ENCODE measurements around the gene NONO. TPM values are rescaled to one million over a fixed set of nuclear protein-coding genes. Genes with fewer than 3 reads are reported as not detected.
"Not testable (repeated sequence)": the region's sequence is repeated elsewhere in the genome, so short reads cannot be mapped to it uniquely, and the experiment has no call there.

NONO gene
- total RNA-seq, 1 donor from 2014 or later = 444 TPM

DNA sequence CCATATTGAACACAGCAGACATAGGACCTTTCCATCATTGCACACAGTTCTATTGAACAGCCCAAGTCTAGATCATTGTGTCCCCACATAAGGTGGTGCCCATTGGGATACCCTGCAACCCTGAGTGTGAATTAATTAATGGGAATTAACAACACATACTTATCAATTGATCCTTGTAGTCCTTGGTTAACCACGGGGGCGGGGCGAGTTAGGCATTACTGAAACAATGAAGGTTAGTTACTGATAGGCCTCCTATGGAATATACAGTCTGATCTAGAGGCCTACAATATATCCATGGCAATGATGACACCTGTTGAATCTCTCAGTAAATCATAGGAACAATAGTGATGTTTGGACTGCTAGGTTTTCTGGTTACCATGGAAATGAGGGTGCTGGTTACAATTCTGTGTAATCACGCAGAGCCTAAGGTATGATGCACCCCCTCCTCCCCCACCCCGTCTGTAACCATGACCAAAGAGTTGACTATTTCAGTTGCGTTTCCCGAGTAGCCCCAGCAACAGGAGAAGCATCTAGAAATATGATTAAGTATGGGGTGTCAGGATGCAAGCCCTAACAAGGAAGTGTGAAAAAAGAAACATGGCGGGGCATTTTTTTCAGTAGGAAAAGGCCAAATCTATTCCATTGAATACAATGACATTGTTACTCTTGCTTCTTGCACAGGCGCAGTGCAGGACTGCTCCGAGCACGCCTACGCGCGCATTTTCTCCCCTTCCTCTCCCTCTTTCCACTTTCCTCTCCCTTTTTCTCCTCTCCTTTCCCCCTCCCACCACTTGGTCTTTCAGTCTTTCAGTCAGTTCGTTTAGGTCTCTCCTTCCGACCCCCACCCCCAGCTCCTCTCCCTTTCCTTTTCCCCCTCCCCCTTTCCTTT lies 677 bp upstream of the NONO start:
- intact Hi-C loops (cut with micrococcal nuclease) = loop anchor here (1.0 to 10.0 kb wide), 9 partner anchors 28 to 828 kb away; partner anchors contain the start of genes IL2RG, SNX12, TAF1 and ZMYM3

GRCh38 chrX:71285929-71286328 lies 2.5 kb downstream of the NONO start:
- intact Hi-C loops (cut with micrococcal nuclease) = loop anchor here (10.0 kb wide), 1 partner anchor 831 kb away; no protein-coding TSS in a partner anchor

- intact Hi-C loops (cut with micrococcal nuclease) = no loop called here
Observed at GRCh38 chrX:71291381-71291780, 7.9 kb downstream of the NONO start.

DNA sequence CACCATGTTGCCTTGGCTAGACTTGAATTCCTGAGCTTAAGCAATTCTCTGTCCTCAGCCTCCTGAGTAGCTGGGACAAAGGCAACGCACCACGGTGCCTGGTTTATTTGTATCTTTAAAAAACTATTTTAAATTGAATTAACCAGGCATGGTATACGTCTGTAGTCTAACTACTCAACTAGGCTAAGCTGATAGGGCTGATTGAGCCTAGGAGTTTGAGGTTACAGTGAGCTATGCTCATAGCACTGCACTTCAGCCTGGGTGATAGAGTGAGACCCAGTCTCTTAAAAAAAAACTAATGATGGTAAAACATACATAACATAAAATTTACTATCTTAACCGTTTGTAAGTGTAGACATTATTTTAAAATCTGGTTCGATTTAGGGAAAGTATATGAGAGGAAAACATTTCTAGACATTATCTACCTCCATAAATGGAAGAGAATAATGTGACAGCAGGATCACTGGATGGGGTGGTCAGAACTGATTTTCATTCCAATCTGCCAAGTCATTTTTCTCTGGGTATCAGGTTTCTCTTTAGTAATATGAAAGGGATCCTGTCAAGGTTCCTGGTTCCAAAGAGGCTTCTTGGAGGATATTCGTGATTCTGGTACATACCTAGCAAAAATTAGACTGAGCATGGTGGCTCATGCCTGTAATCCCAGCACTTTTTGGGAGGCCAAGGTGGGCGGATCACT lies 9.4 kb downstream of the NONO start:
- intact Hi-C loops (cut with micrococcal nuclease) = no loop called here

- intact Hi-C loops (cut with micrococcal nuclease) = no loop called here
Observed at GRCh38 chrX:71296806-71297205, 13.4 kb downstream of the NONO start.

GRCh38 chrX:71298119-71298518 lies 14.7 kb downstream of the NONO start:
- intact Hi-C loops (cut with micrococcal nuclease) = no loop called here

GRCh38 chrX:71300064-71300463 lies 16.6 kb downstream of the NONO start:
- intact Hi-C loops (cut with micrococcal nuclease) = not testable (repeated sequence)

- intact Hi-C loops (cut with micrococcal nuclease) = not testable (repeated sequence)
Observed at GRCh38 chrX:71300495-71300894, 17.1 kb downstream of the NONO start.

DNA sequence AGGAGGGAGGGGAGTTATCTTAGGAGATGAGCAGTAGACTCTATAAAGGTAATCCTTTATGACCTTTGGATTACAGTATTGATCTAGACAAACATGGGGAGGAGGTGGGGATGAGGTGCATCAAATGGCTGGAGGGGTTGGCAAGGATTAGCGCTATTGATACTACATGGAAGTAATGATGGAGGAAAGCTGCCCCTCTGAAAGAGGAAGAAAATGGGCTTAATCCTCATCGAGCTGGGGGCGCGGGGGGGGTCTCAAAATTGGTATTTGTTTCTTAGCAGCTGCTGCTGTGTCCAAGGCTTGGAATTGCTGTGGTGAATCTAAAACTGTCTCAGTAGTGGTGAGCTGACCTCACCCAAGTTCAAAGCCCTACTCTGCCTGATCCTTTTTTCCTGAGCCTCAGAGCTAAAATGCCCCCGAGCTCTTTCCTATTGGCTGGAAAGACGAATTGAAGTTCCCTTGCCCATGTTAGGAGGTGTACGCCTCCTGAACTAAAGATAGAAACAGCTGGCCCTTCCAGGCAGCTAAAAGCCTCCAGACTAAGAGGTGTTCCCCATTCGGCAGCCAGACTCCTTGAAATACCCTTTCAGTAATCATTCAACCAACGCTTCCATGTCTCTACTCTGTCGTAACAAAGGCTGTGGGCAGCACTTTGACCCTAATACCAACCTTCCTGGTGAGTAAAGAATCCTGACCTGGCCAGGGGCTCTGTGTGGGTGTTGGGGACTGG lies 17.9 kb downstream of the NONO start, which contains the start of gene ITGB1BP2:
TSS of gene ITGB1BP2 (plus strand) at position 556 of the 730 bp plus-strand sequence. CDS start at position 613, 57 bp downstream.
- intact Hi-C loops (cut with micrococcal nuclease) = no loop called here

- intact Hi-C loops (cut with micrococcal nuclease) = no loop called here
Observed at GRCh38 chrX:71302461-71303213, 19.2 kb downstream of the NONO start.

- intact Hi-C loops (cut with micrococcal nuclease) = no loop called here
Observed at GRCh38 chrX:71304561-71304960, 21.1 kb downstream of the NONO start.

DNA sequence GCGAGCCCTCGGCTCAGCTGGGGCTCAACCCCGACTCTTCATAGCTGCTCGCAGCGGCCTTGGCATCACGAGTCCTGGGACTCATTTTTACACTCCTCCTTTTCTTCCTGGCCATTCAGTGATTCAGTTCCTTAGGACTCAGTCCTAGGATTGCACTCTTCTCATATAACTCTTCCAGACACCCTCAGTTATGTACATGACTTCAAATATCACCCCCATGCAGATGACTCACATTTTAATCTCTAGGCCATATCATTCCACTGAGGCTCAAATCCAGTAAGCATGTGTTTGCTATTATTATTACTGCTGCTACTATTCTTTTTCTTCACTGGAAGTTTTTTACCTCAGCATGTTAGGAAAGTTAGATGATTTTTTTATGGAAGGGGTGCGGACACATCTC lies 32.5 kb downstream of the NONO start:
- intact Hi-C loops (cut with micrococcal nuclease) = no loop called here

- intact Hi-C loops (cut with micrococcal nuclease) = not testable (repeated sequence)
Observed at GRCh38 chrX:71316959-71317358, 33.5 kb downstream of the NONO start.

DNA sequence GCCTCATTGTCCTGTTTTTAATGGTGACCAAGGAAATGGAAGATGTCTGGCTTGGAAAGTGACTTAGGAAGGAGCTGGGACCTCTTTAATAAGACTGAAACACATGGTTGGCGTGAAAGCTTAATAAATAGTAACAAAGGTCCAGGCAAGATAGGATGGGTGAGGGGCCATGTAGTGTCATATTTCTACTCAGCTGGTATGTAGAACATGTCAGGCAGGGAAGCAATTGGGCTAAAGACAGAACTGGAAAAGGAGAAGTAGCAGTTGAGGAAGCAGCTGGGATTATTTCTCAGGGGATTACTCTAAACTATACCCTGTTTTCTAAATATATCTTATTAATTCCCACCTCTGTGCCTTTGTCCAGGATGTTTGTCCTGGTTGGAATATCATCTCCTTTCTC lies 36.7 kb downstream of the NONO start:
- intact Hi-C loops (cut with micrococcal nuclease) = no loop called here

- intact Hi-C loops (cut with micrococcal nuclease) = no loop called here
Observed at GRCh38 chrX:71321731-71322130, 38.3 kb downstream of the NONO start.

- intact Hi-C loops (cut with micrococcal nuclease) = not testable (repeated sequence)
Observed at GRCh38 chrX:71324452-71324851, 41.0 kb downstream of the NONO start.

DNA sequence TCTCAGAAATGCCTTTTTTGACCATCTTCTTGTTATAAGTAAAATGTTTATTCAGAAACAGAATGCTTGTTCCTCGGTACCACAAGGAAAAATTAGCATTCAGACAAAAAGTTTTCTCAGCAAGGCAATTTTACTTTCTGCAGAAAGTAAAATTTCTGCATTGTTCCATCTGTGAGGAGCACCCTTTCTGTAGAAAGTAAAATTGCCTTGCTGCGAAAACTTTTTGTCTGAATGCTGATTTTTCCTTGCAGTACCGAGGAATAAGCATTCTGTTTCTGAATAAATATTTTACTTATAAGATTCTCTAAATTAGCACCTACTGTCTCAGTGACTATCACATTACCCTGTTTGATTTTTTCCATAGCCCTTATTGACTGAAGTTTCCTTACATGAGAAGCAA lies 43.0 kb downstream of the NONO start:
- intact Hi-C loops (cut with micrococcal nuclease) = no loop called here

DNA sequence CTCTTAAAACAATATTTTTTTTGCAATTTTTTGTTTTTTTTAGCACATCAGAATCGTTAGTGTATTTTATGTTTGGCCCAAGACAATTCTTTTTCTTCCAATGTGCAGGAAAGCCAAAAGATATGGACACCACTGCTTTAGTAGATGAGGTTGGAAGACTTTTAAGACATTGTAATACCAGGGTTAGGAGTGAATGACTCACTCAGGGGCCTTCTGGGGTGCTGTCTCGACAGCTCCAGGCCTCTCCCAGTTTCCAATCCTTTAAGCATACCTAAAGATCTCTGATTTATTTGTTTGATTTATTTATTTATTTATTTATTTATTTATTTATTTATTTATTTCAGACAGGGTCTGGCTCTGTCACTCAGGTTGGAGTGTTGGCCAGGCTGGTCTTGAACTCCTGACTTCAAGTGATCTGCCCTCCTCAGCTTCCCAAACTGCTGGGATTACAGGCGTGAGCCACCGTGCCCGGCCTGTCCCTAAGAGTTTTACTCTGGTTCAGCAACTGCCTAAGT lies 65.8 kb downstream of the NONO start:
- intact Hi-C loops (cut with micrococcal nuclease) = not testable (repeated sequence)

DNA sequence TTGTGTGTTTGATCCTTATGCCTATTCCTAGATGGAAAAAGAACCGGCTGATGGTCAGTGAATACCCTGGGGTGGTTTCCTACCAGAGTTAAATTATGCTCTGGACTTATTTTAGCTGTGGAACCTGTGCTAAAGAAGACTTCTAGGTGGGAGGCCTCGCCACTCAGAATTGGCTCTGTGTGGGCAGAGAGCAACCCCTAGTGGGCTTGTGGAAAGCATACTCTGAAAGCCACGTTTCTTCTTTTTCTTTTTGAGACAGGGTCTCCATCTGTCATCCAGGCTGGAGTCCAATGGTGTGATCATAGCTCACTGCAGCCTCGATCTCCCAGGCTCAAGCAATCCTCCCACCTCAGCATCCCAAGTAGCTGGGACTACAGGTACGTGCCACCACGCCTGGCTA lies 66.4 kb downstream of the NONO start:
- intact Hi-C loops (cut with micrococcal nuclease) = not testable (repeated sequence)
